Neural progenitor cell (in vitro differentiated cells): ENCODE data around the gene HBA1. TPM values are rescaled to one million over a fixed set of nuclear protein-coding genes. Genes with fewer than 3 reads are reported as not detected.
"Not testable (repeated sequence)": the region's sequence is repeated elsewhere in the genome, so short reads cannot be mapped to it uniquely, and the experiment has no call there.

ENCODE experiments used
- DNase-seq: peaks from one replicate; pipeline ENCODE4 v3.0.0-alpha.2; 2016; ENCODE audit warnings: low spot score
- H2AFZ ChIP-seq: fragments of 200-600 bp; sonication (generic); replicated peaks from 2 replicates; pipeline ENCODE4 v1.6.1; 2016; ENCODE audit warnings: antibody characterized with exemption
- H3F3A ChIP-seq: fragments of 200-600 bp; sonication (generic); 2 replicates; pipeline ENCODE4 v1.6.1; 2016; ENCODE audit warnings: antibody characterized with exemption, low read depth
- H3K27ac ChIP-seq: fragments of 200-600 bp; sonication (generic); 2 replicates; pipeline ENCODE4 v1.5.1; 2016; ENCODE audit warnings: mild to moderate bottlenecking
- H3K27me3 ChIP-seq: fragments of 200-600 bp; sonication (generic); 2 replicates; pipeline ENCODE4 v1.6.1; 2016; ENCODE audit warnings: mild to moderate bottlenecking, moderate library complexity
- H3K36me3 ChIP-seq: fragments of 200-600 bp; sonication (generic); 2 replicates; pipeline ENCODE4 v1.5.1; 2016
- H3K4me1 ChIP-seq: fragments of 200-600 bp; sonication (generic); 2 replicates; pipeline ENCODE4 v1.6.1; 2016; ENCODE audit warnings: mixed run types
- H3K4me2 ChIP-seq: fragments of 200-600 bp; sonication (generic); 2 replicates; pipeline ENCODE4 v1.6.1; 2016
- H3K4me3 ChIP-seq: fragments of 200-600 bp; sonication (generic); 2 replicates; pipeline ENCODE4 v1.5.1; 2016
- H3K79me2 ChIP-seq: fragments of 200-600 bp; sonication (generic); 2 replicates; pipeline ENCODE4 v1.6.1; 2016; ENCODE audit warnings: low read depth
- H3K9ac ChIP-seq: fragments of 200-600 bp; sonication (generic); 2 replicates; pipeline ENCODE4 v1.6.1; 2016
- H3K9me3 ChIP-seq: fragments of 200-600 bp; sonication (generic); 2 replicates; pipeline ENCODE4 v1.5.1; 2016; ENCODE audit warnings: low read depth
- H4K20me1 ChIP-seq: fragments of 200-600 bp; sonication (generic); 2 replicates; pipeline ENCODE4 v1.6.1; 2016; ENCODE audit warnings: low read depth
- H3K27ac Mint-ChIP-seq: 3 replicates; pipeline ENCODE4 v1.8.0; 2021; ENCODE audit warnings: mixed read lengths
- H3K27me3 Mint-ChIP-seq: 2 replicates; pipeline ENCODE4 v1.8.0; 2022; ENCODE audit warnings: low read depth, mild to moderate bottlenecking, inconsistent platforms, moderate library complexity, mixed read lengths; ENCODE audit not compliant: insufficient read depth
- H3K36me3 Mint-ChIP-seq: 3 replicates; pipeline ENCODE4 v1.8.0; 2021; ENCODE audit warnings: mixed read lengths
- H3K4me1 Mint-ChIP-seq: 3 replicates; pipeline ENCODE4 v1.8.0; 2021; ENCODE audit warnings: mixed read lengths
- H3K4me3 Mint-ChIP-seq: 3 replicates; pipeline ENCODE4 v1.8.0; 2021; ENCODE audit warnings: mild to moderate bottlenecking, moderate library complexity, mixed read lengths
- H3K9me3 Mint-ChIP-seq: 3 replicates; pipeline ENCODE4 v1.8.0; 2020; ENCODE audit warnings: mixed read lengths
- EZH2 ChIP-seq: fragments of 200-600 bp; sonication (generic); IDR thresholded peaks from 2 replicates; pipeline ENCODE4 v1.6.1; 2017; ENCODE audit warnings: antibody characterized with exemption, mild to moderate bottlenecking, moderate library complexity
- EZH2phosphoT487 ChIP-seq: fragments of 200-600 bp; sonication (generic); IDR thresholded peaks from 2 replicates; pipeline ENCODE4 v1.6.1; 2017; ENCODE audit warnings: antibody characterized with exemption
- total RNA-seq: library from RNA; depleted of rRNA; stranded (reverse); fragments of >200 nt; gene quantifications from 2 replicates; pipeline ENCODE4 v1.2.3, GENCODE V29; 2015; ENCODE audit warnings: low replicate concordance
- TF ChIP-seq, protein P1 (sequence below): fragments of 200-600 bp; sonication (generic); IDR thresholded peaks from 2 replicates; pipeline ENCODE4 v1.5.1; 2017; ENCODE audit warnings: antibody characterized with exemption, mild to moderate bottlenecking

The HBA1 gene
- total RNA-seq, 1 donor from 2014 or later, result not detected

DNA sequence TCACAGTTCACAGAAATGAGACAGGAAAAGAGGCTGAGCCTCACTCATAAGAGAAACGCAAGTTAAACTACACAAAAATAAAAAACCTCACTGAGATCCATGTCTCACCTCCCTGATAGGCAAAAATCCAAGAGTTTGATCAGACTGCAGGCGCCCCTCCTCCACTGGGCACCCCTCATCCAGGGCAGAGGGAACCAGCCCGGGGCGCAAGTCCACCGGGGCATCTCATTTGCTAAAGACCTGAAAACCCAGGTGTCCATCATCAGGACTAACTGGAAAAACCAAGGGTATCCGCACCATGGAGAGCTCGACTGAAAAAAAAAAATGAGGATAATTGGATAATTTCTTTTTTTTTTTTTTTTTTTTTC, 21.5 kb upstream of the HBA1 start:
- Histone ChIP-seq H3K4me2 (peak overlapping the region; percentile 90), H3K9me3 (no peaks in the 10 kb centered on the region), H3K27me3 (peaks cover 89% of the 10 kb centered on the region), H2AFZ (no peak overlapping the region), H3K9ac (no peak overlapping the region), H3K4me3 (peak overlapping the region; percentile 57), H3K79me2 (no peaks in the 10 kb centered on the region), H3K36me3 (no peaks in the 10 kb centered on the region), H3F3A (peaks cover 11% of the 10 kb centered on the region), H4K20me1 (no peaks in the 10 kb centered on the region), H3K27ac (no peak overlapping the region), H3K4me1 (peaks cover 7% of the 10 kb centered on the region)
- Mint-ChIP-seq H3K4me3 (peak overlapping the region; percentile 86), H3K9me3 (peaks cover 6% of the 10 kb centered on the region), H3K27ac (no peak overlapping the region), H3K4me1 (peaks cover 6% of the 10 kb centered on the region), H3K27me3 (peaks cover 54% of the 10 kb centered on the region), H3K36me3 (peaks cover 2% of the 10 kb centered on the region)
- DNase-seq, result no peak
- TF ChIP-seq EZH2phosphoT487 (no peak), EZH2 (peak; percentile 21)

DNA sequence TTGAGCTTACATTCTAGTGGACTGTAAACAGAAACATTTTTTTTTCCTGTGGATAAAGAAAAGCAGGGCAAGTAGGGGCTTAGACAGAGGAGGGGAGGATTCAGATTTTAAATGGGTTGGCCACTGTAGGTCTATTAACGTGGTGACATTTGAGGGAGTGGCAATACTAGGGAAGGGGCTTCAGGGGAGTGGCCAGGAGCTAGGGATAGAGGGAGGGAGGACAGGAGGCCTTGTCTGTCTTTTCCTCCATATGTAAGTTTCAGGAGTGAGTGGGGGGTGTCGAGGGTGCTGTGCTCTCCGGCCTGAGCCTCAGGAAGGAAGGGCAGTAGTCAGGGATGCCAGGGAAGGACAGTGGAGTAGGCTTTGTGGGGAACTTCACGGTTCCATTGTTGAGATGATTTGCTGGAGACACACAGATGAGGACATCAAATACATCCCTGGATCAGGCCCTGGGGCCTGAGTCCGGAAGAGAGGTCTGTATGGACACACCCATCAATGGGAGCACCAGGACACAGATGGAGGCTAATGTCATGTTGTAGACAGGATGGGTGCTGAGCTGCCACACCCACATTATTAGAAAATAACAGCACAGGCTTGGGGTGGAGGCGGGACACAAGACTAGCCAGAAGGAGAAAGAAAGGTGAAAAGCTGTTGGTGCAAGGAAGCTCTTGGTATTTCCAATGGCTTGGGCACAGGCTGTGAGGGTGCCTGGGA, 17.2 kb upstream of the HBA1 start:
- H4K20me1 ChIP-seq, result no peaks in the 10 kb centered on the region
- H3K4me3 ChIP-seq, result no peak overlapping the region
- Mint-ChIP-seq H3K27ac (no peak overlapping the region), H3K4me1 (peaks cover 6% of the 10 kb centered on the region), H3K36me3 (peaks cover 2% of the 10 kb centered on the region), H3K9me3 (peaks cover 6% of the 10 kb centered on the region), H3K27me3 (peaks cover 51% of the 10 kb centered on the region), H3K4me3 (no peak overlapping the region)
- H3K9ac ChIP-seq, result no peak overlapping the region
- H3F3A ChIP-seq, result peaks cover 5% of the 10 kb centered on the region
- no peak overlapping the region for H2AFZ ChIP-seq
- no peak overlapping the region for H3K27ac ChIP-seq
- peaks cover 7% of the 10 kb centered on the region for H3K4me1 ChIP-seq
- no peaks in the 10 kb centered on the region for H3K36me3 ChIP-seq
- no peaks in the 10 kb centered on the region for H3K9me3 ChIP-seq
- peaks cover 85% of the 10 kb centered on the region for H3K27me3 ChIP-seq
- no peak for DNase-seq
- no peak for TF ChIP-seq EZH2phosphoT487
- H3K79me2 ChIP-seq, result no peaks in the 10 kb centered on the region
- H3K4me2 ChIP-seq, result no peak overlapping the region

DNA sequence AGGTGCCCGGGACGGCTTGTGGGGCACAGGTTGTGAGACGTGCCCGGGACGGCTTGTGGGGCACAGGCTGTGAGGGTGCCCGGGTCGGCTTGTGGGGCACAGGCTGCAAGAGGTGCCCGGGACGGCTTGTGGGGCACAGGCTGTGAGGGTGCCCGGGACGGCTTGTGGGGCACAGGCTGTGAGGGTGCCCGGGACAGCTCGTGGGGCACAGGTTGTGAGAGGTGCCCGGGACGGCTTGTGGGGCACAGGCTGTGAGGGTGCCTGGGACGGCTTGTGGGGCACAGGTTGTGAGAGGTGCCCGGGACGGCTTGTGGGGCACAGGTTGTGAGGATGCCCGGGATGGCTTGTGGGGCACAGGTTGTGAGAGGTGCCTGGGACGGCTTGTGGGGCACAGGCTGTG, 16.2 kb upstream of the HBA1 start:
- H3K27me3 Mint-ChIP-seq, result peaks cover 49% of the 10 kb centered on the region
- H3K4me2 ChIP-seq, DNase-seq, H3K4me3 ChIP-seq, H3K4me1 Mint-ChIP-seq, H3K27ac ChIP-seq, H3K9me3 ChIP-seq, H3K4me3 Mint-ChIP-seq, H3F3A ChIP-seq, H2AFZ ChIP-seq, H4K20me1 ChIP-seq, H3K9me3 Mint-ChIP-seq, H3K79me2 ChIP-seq, H3K9ac ChIP-seq, H3K4me1 ChIP-seq, H3K36me3 ChIP-seq, H3K27ac Mint-ChIP-seq, H3K36me3 Mint-ChIP-seq: not testable (repeated sequence)
- H3K27me3 ChIP-seq, result peaks cover 80% of the 10 kb centered on the region

DNA sequence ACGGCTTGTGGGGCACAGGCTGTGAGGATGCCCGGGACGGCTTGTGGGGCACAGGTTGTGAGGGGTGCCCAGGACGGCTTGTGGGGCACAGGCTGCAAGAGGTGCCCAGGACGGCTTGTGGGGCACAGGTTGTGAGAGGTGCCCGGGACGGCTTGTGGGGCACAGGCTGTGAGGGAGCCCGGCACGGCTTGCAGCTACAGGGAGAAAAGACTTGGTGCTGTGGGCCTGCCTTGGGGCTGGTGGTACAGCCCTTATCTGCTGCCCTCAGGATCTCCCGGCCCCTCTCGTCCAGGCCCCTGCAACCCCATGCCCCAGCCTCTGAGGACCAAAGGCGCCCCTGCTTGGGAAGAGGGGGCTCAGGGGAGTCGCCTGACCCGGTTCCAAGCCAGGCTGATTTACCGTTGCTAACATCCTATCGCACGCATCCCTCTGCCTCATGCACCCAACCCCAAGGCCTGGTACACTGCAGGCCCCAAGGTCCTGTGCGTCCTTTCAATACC, 15.7 kb upstream of the HBA1 start:
- Histone ChIP-seq H2AFZ (no peak overlapping the region), H3K27ac (no peak overlapping the region), H3F3A (peaks cover 6% of the 10 kb centered on the region), H3K9ac (no peak overlapping the region), H3K27me3 (peaks cover 80% of the 10 kb centered on the region), H3K36me3 (no peaks in the 10 kb centered on the region), H3K4me3 (no peak overlapping the region), H3K4me2 (no peak overlapping the region), H3K4me1 (peaks cover 7% of the 10 kb centered on the region), H3K9me3 (no peaks in the 10 kb centered on the region), H3K79me2 (no peaks in the 10 kb centered on the region), H4K20me1 (peaks cover 8% of the 10 kb centered on the region)
- no peak overlapping the region for H3K27ac Mint-ChIP-seq
- TF ChIP-seq EZH2, result no peak
- no peak for TF ChIP-seq EZH2phosphoT487
- TF ChIP-seq, protein P1, sequence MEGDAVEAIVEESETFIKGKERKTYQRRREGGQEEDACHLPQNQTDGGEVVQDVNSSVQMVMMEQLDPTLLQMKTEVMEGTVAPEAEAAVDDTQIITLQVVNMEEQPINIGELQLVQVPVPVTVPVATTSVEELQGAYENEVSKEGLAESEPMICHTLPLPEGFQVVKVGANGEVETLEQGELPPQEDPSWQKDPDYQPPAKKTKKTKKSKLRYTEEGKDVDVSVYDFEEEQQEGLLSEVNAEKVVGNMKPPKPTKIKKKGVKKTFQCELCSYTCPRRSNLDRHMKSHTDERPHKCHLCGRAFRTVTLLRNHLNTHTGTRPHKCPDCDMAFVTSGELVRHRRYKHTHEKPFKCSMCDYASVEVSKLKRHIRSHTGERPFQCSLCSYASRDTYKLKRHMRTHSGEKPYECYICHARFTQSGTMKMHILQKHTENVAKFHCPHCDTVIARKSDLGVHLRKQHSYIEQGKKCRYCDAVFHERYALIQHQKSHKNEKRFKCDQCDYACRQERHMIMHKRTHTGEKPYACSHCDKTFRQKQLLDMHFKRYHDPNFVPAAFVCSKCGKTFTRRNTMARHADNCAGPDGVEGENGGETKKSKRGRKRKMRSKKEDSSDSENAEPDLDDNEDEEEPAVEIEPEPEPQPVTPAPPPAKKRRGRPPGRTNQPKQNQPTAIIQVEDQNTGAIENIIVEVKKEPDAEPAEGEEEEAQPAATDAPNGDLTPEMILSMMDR, result no peak
- no peaks in the 10 kb centered on the region for H3K4me1 Mint-ChIP-seq
- DNase-seq, result no peak
- H3K36me3 Mint-ChIP-seq, result no peaks in the 10 kb centered on the region
- H3K4me3 Mint-ChIP-seq, result peak overlapping the region; percentile 59
- H3K27me3 Mint-ChIP-seq, result peaks cover 48% of the 10 kb centered on the region
- peaks cover 2% of the 10 kb centered on the region for H3K9me3 Mint-ChIP-seq
